Stimulated activated CD8-positive, alpha-beta memory T cell treated with anti-CD3 and anti-CD28 coated beads, Interleukin-7, amount 100 ng/mL, for 4 hours (primary cell): Measurements from ENCODE around the gene AMFR.
"Not testable (repeated sequence)": the region's sequence is repeated elsewhere in the genome, so short reads cannot be mapped to it uniquely, and the experiment has no call there.

Source experiments
- DNase-seq, 2 donors: peaks; one replicate each; pipeline ENCODE4 v3.0.0-alpha.2; 2020; ENCODE audit warnings: low read depth in 2 of 2

AMFR gene

DNA sequence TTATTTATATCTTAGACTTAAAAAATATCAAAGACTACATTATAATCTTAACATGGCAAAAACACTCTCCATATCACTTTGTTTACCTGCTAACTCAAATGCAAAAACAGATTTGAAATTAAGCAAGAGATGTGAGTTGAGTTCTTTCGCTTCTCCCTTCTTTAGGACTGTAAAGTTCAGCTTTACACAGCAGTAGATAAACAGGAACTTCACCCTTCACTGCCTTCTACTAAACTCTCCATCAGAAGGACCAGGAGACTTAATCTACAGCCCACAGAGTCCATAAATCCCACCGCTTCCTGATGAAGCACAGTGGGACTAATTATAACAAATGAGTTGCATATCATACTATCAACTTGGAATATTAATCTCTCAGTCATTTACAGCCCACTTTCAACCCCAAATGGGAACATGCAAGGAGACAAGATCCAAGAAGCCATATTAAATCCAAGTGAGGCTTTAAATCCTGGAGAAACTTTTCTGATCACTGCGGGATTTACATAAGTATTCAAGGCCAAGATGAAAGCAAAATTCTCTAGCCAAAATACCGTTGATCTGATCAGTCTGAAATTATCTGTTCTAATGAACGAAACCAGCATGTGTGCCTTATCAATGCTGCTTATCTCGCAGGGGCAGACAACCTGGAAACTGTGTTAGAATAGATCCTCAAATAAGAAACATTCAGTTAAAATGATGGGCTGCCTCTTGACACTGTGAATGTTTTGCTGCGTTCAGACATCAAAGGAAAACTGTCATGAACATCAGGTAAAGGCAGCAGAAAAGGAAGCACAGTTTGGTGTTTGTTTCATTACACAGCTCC lies 1.6 kb downstream of the AMFR start:
- DNase-seq, result no peak

DNA sequence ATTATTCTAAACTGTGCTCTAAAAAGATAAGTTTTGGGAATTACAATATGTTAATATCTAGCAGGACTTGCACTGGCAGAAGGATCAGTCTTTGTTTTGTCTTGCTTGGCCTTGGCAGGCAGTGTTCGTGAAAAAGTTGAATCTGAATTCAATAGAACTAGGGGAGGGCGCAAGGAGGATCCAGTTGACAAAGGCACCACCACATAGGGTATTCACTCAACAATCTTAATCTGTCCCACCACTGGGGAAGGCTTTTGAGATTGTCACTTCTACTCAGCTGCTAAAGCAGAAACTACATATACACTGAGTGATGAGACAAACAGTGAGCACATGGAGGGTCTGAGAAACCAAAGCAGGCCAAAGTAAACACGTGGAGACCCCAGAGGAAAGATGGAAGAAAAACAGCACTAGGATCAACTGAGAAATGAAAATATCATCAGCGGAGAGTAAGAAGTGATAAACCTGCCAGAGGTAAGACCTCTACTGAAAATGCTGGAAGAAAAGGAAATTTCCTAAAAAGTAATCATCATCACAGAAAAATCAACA lies 2.4 kb downstream of the AMFR start:
- no peak for DNase-seq

DNA sequence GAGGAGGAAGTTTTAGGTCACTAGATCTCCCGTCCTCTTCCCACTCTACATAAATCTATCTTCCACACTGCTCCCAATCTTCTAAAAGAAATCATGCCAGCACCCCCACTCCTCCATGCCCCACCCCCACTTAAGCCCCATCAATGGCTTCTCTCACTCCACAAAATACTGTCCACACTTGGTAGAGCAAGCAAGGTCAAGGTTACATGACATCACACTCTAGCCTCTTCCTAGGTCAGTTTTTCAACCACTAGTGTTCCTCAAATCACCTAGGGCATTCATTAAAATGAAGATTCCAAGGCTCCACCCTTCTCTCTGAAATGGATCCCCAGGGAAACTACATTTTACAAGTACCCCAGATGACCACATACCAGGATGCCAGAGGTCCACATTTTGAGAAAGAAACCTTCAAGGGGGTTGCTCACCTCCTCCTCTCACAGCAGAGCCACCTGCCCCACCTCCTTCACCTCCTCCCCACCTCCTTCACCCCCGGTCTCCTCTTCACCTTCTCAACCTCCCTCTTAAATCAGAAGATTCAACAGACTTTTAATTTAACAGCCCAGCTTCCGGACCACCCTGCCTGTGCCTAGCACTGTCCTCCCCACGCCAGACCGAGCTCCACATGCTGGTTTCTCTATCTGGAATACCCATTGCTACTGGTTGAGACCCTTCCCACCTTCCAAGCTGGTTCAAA lies 3.2 kb downstream of the AMFR start:
- no peak for DNase-seq

DNA sequence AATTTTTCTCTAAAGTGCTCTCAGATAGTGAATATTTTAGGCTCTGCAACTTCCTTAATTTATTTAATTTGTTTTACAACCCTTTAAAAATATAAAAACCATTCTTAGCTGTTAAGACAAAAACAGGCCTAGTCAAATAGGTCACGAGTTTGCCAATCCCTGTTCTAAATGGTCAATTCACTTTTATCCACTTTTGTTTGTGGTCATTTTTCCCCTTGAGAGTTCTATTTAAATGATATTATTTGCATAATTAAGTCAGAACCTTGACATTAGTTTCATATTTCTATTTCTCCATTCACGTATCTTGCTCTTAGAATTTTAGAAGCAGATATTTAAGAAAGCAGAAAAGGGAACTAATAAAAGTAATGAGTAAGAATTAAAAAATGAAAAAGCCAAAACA lies 4.0 kb downstream of the AMFR start:
- no peak for DNase-seq

DNA sequence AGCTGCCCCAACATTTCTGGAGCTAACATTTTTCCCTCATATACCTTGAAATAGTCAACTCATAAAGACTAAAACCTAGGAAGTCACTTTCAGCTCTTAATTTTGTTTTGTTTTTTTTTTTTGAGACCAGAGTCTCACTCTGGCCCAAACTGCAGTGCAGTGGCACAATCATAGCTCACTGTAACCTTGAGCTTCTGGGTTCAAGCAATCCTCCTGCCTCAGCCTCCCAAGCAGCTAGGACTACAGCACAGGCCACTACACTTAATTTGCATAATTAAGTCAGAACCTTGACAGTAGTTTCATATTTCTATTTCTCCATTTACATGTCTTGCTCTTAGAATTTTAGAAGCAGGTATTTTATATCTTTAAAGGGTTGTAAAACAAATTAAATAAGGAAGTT lies 4.7 kb downstream of the AMFR start:
- no peak for DNase-seq

DNA sequence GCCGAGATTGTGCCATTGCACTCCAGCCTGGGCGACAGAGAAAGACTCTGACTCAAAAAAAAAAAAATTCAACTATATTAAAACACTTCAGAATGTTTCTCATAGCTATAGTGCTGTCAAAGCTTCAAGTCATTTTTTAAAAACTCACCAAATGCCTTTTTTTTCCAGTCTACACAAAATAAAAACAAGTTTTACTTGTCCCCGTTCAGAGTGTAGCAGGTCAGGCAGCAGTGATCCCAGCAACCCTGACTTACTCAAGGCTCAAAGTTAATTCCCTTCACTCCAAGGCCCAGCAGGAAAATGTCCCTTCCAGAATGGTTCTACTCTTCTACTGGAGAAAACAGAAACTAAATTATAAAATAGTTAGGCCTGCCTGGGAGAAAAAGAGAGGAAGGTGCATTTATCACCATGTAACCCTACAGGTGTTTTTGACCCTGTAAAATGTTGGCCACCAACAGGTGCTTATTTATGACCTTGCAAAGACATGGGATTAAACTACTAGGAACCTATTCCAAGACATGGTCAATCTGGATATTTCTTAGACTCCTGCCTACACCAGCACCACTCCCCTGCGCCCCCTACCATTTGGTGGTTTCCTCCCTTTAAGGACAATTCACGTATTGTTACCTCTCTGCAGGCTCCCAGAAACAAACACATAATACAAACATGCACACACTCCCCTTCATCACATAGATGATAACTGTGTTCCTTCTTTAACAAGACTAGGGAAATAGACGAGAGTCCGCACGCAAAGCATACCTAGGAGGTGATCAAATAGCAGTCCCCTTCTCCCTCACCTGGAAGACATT lies 5.4 kb downstream of the AMFR start:
- DNase-seq, result no peak

DNA sequence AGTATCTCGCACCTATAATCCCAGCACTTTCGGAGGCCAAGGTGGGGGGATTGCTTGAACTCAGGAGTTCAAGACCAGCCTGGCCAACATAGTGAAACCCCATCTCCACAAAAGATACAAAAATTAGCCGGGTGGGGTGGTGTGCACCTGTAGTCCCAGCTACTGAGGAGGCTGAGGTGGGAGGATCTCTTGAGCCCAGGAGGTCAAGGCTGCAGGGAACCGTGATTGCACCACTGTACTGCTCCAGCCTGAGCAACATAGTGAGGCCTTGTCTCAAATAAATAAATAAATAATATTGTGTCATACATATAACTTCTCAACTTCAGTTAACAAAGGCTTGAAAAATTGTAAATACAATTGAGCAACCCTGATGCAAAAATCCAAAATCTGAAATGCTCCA lies 8.2 kb downstream of the AMFR start:
- DNase-seq, result no peak

DNA sequence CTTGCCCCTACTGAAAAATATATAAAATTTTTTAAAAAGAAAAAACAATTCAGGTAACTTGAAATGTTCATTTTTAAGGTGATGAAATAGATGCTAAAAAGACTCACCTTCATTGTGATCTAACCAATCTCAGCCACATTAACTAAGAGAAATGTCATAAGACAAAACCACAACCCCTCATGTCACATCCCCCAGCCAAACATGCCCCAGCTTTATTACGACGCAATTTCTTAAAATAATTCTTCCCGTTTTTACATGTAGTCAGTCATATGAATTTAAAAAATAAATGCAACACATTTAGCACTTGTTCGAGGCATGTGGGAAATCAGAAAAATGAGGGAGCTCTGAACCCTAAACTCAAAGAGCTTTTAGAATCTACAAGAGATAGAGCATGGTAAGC lies 9.5 kb downstream of the AMFR start:
- no peak for DNase-seq

DNA sequence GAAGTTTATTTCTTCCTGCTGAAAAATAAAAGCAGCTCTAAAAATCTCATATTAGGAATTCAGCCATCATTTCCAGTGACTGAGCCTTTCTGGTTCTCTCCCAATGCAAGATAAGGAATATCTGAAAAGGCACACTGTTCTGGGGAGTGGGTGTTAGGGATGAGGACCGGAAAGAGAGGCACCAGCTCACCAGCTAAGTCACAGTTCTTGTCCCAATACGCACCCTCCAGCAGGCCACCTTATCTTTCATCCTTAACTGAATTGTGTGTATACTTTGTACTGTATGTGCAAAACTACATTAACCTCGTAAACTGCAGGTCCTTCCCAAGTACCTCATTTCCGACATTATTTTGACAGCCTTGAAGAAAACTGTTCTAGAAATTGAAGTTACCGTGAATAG lies 11.0 kb downstream of the AMFR start:
- DNase-seq, result no peak

DNA sequence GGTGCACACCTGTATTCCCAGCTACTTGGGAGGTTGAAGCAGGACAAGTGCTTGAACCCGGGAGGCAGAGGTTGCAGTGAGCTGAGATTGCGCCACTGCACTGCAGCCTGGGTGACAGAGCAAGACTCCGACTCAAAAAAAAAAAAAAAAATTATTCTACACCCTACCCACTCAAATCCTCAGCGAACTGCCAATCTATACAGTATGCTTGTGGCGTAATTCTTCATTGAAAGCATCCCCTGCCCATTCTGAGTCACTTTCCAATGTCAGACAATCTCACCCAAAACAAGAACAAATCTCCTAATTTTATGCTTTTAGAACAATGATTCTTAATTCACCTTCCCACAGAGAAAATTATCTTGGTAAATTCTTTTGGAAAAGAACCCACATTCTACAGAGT lies 12.0 kb downstream of the AMFR start:
- DNase-seq, result no peak

DNA sequence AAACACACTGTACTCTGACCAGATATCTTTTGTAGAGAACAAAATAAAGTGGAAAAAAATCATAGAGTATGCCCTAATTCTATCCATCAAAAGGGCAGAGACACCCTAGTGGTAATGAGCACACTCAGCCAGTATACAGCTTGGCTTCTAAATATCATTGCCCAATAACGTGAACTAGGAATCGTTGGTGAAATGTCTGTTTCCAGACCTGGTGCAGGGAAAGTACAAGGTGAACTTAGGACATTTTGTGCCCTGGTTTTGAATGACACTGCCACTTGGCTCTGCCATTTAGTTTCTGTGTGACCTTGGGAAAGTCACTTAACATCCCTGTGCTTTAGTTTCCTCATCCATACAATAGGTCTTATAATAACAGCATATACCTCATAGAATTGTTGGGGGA lies 13.7 kb downstream of the AMFR start:
- DNase-seq, result no peak

DNA sequence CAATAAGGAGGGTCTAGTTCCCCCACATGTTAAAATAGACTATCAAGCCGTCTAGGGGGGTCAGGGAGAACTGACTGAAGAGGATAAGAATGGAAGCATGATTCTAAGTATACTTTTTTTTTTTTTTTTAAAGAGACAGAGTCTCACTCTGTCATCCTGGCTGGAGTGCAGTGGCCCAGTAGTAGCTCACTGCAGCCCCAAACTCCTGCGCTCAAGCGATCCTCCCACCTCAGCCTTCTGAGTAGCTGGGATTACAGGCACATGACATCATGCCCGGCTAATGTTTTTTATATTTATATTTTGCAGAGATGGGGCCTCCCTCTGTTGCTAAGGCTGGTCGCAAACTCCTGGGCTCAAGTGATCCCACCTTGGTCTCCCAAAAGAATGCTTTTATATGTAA lies 14.2 kb downstream of the AMFR start:
- no peak for DNase-seq

DNA sequence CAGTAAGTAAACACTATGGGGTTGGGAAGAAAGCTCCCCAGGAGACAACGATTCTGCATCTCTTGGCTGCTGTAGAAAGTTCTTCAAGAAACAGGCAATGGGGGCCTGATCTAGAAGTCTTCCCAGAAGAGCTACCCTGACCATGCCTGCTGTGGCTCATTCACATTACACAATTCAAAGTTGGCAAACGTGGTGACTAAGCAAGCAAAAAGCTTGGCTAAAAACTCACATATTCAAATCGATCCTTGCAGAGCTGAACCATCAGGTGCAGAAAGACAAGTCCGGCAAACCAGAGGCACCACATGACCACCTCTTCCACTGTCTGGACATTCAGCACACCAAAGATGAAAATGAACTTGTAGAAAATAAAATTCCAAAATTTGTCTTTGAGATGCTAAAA lies 16.1 kb downstream of the AMFR start:
- DNase-seq, result no peak

DNA sequence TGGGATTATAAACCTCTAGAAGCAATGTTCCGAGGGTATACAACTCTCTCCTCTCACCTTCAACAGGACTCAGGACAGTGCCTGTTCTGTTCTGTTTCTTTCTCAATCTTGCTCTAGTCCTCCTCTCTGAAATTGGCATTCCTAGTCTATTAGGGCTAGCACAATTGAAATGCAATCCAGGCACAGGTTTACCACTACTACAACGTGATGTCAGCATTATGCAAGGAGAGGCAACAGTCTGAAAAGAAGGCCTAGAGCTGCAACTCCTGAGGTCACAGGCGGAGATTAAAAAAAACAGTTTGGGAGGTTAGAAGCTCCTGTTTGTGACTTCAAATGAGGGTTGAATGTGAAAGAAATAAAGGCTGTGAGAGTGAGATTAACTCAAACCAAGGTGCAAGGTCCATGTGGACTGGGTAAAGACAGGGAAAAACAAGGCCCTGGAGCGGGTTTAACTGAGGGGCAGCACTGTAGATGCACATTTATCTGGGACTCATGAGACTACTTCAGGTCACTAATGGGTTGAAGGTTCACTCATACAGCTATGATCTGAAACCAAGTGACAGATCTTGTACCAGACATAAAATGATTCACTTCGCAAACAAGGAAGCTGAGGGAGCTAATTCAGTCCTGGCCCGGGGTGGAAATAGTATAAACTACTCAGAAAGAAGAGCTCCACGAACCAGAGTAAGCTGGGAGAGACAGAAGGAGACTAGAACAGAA lies 16.8 kb downstream of the AMFR start:
- DNase-seq, result no peak

DNA sequence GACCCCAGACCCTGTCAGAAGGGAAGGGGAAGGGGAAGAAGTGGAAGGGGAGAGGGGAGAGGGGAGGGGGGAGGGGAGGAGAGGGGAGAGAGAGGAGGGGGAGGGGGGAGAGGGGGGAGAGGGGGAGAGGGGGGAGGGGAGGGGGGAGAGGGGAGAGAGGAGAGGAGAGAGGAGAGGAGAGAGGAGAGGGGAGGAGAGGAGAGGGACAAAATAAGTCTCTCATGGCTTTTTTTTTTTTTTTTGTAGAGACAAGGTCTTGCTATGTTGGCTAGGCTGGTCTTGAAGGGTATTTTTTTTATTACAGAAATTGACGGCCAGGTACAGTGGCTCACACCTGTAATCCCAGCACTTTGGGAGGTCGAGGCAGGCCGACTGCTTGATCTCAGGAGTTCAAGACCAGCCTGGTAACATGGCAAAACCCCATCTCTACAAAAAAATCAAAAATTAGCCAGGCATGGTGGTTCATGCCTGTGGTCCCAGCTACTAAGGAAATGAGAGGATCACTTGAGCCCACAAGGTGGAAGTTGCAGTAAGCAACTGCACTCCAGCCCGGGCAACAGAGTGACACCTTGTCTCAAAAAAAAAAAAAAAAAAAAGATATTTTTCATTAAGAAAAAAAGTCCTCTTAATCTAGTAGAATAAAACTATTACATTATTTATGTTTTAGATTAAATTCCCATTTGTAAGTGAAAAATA lies 19.2 kb downstream of the AMFR start:
- DNase-seq, result no peak

DNA sequence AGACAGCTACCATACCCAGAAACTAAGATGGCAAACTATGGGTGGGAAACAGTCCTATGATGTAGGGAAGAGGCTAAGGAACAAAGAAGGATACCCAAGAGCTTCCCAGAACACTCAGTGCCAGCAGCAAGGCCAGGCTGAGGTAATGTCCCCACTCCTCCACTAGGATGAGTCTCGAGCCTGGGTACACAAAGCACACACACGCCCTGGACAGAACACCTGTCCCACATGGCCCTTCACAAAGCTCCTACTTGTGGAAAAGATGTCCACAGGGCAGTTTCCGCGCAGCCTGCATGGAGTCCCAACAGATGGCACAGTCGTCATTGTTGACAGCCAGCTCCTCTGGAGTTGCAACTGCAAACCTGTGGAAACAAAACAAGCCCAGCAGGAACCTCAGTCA lies 23.9 kb downstream of the AMFR start:
- DNase-seq, result no peak

DNA sequence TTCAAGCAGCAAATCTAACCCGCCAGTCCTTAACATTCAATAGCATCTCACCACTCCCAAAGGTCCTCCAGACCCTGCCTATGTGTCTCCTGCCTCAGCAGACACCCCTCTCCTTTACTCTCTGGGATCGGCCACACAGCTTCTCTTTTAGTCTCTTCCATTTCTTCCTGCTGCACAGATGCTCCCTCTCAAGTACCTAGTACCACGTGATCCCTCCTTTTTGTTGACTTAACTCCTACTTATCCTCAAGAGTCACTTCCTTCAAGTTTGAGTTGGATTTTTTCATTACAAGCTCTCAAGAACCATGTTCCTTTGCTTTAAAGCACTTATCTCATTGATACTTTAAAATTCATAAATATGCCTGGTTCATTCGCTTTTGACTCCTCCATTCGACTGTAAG lies 24.9 kb downstream of the AMFR start:
- no peak for DNase-seq

DNA sequence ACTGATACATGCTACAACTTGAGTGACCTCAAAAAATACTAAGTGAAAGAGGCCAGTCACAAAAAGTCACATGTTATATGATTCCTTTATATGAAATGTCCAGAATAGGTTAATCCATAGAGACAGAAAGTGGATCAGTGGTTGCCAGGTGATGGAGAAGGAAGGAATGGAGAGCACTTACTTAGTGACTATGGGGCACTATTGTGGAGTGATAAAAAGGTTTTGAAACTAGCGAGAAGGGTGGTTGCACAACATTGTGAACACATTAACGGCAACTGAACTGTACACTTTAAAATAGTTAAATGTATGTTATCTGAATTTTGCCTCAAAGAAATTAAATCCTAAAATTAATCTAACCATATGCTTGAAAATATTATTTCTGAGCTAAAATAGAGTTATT lies 25.9 kb downstream of the AMFR start:
- no peak for DNase-seq

DNA sequence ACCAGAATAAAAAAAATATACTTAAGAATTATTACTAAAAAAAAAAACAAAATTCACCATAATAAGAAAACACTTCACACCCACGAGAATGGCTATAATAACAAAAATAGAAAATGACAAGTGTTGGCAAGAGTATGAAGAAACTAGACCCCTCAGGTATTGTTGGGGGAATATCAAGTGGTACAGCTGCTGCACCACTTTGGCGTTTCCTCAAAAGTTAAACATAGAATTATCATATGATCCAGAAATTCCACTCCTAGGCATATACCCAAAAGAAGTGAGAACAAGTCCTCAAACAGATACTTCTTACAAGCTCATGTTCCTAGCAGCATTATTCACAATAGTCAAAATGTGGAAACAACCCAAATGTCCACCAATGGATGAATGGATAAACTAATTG lies 26.3 kb downstream of the AMFR start:
- no peak for DNase-seq

DNA sequence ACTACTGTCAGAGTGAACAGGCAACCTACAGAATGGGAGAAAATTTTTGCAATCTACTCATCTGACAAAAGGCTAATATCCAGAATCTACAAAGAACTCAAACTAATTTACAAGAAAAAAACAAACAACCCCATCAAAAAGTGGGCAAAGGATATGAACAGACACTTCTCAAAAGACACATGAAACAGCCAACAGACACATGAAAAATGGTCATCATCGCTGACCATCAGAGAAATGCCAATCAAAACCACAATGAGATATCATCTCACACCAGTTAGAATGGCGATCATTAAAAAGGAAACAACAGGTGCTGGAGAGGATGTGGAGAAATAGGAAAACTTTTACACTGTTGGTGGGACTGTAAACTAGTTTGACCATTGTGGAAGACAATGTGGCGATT lies 28.6 kb downstream of the AMFR start:
- DNase-seq, result not testable (repeated sequence)

DNA sequence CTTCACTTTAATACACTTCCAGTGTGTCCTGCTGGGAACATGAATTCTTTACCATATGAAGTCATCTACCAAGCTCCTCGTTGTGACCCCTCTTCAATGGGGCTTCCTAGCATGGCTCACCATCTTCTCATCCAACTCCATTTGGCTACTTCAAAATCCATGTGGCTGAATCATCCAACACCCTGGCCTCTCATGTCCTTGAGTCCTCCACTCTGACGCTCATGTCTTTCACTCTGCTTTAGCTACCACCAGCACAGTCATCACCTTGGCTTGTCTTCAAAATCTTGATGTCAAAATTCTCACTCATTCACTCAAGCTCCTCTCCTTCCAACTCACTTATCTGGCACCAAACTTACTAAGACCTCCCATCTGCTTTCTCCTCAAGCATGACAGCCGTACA lies 35.8 kb downstream of the AMFR start:
- DNase-seq, result no peak
